SK-N-SH (cell line): Measurements from ENCODE around the gene OR6X1. TPM values are rescaled to one million over a fixed set of nuclear protein-coding genes. Genes with fewer than 3 reads are reported as not detected.
"Not testable (repeated sequence)": the region's sequence is repeated elsewhere in the genome, so short reads cannot be mapped to it uniquely, and the experiment has no call there.

Source experiments
- CTCF ChIA-PET: fragments of 300-600, 350-600 bp; formaldehyde crosslinking; extraction: SDS; loops from one replicate; lab custom pipeline; 2021; lab: Yijun Ruan, JAX
- POLR2A ChIA-PET: fragments of 350-600 bp; sonication (Branson Sonifier 250); formaldehyde crosslinking; extraction: SDS; loops from one replicate; lab custom pipeline; 2020; ENCODE audit warnings: antibody characterized with exemption, inconsistent platforms; lab: Yijun Ruan, JAX
- DNase-seq: peaks from one replicate; pipeline ENCODE4 v3.0.0; 2012
- H2AFZ ChIP-seq: fragments of 200-600 bp; sonication (generic); 2 replicates; pipeline ENCODE4 v1.8.1; 2016; ENCODE audit warnings: antibody characterized with exemption, mild to moderate bottlenecking, low read depth
- H3F3A ChIP-seq: fragments of 200-600 bp; sonication (generic); replicated peaks from 2 replicates; pipeline ENCODE3; 2016; ENCODE audit warnings: antibody characterized with exemption, mild to moderate bottlenecking; ENCODE audit not compliant: insufficient read depth
- H3K27ac ChIP-seq, 2 experiments: fragments of 200-500 bp in 1 of 2; fragments of 200-600 bp in 1 of 2; sonication (Bioruptor generic) in 1 of 2; sonication (generic), shearing (Covaris generic) in 1 of 2; 2 replicates each; pipeline versions ENCODE4 v1.5.1 to v1.6.1; 2014 to 2016; ENCODE audit warnings: low read depth in 2 of 2, inconsistent platforms in 1 of 2, low read length in 1 of 2, mild to moderate bottlenecking in 1 of 2, mixed read lengths in 1 of 2
- H3K27me3 ChIP-seq: fragments of 200-600 bp; sonication (generic), shearing (Covaris generic); 2 replicates; pipeline ENCODE4 v1.6.1; 2016; ENCODE audit warnings: mixed run types; ENCODE audit not compliant: insufficient read depth
- H3K36me3 ChIP-seq, 2 experiments: fragments of 200-500 bp in 1 of 2; fragments of 200-600 bp in 1 of 2; sonication (Bioruptor generic) in 1 of 2; sonication (generic) in 1 of 2; replicated peaks in 1 of 2; 2 replicates each; pipeline versions ENCODE3 to v1.5.1; 2014 to 2016; ENCODE audit warnings: low read length in 1 of 2, mild to moderate bottlenecking in 1 of 2; ENCODE audit not compliant: insufficient read depth in 2 of 2, control insufficient read depth in 1 of 2
- H3K4me1 ChIP-seq, 2 experiments: fragments of 200-500 bp in 1 of 2; fragments of 200-600 bp in 1 of 2; sonication (Bioruptor generic) in 1 of 2; sonication (generic), shearing (Covaris generic) in 1 of 2; 2 replicates each; pipeline versions ENCODE4 v1.5.1 to v1.6.1; 2014 to 2016; ENCODE audit warnings: low read depth in 1 of 2, low read length in 1 of 2, mixed run types in 1 of 2; ENCODE audit not compliant: insufficient read depth in 2 of 2, control insufficient read depth in 1 of 2
- H3K4me2 ChIP-seq: fragments of 200-600 bp; sonication (generic), shearing (Covaris generic); 2 replicates; pipeline ENCODE4 v1.6.1; 2017; ENCODE audit warnings: mixed run types
- H3K4me3 ChIP-seq, 2 experiments: fragments of 200-500 bp in 1 of 2; fragments of 200-600 bp in 1 of 2; sonication (Bioruptor generic) in 1 of 2; sonication (generic), shearing (Covaris generic) in 1 of 2; 2 replicates each; pipeline versions ENCODE4 v1.5.1 to v1.8.1; 2014 to 2016; ENCODE audit warnings: low read depth in 2 of 2, inconsistent platforms in 1 of 2, low read length in 1 of 2, mild to moderate bottlenecking in 1 of 2, mixed read lengths in 1 of 2, moderate library complexity in 1 of 2
- H3K79me2 ChIP-seq: fragments of 200-600 bp; sonication (generic); 2 replicates; pipeline ENCODE4 v1.8.1; 2017; ENCODE audit warnings: mild to moderate bottlenecking; ENCODE audit not compliant: insufficient read depth
- H3K9ac ChIP-seq: fragments of 200-600 bp; sonication (generic); 2 replicates; pipeline ENCODE4 v1.6.1; 2017; ENCODE audit warnings: mixed run types
- H3K9me2 ChIP-seq: fragments of 200-600 bp; sonication (generic); 2 replicates; pipeline ENCODE4 v1.6.1; 2017; ENCODE audit warnings: mixed run types
- H3K9me3 ChIP-seq: fragments of 200-600 bp; sonication (generic); 2 replicates; pipeline ENCODE4 v1.6.1; 2017; ENCODE audit warnings: mixed run types, mild to moderate bottlenecking, moderate library complexity
- H4K20me1 ChIP-seq: fragments of 200-600 bp; sonication (generic); 2 replicates; pipeline ENCODE4 v1.6.1; 2017; ENCODE audit warnings: mild to moderate bottlenecking, mixed run types; ENCODE audit not compliant: insufficient read depth
- EP300 ChIP-seq, 2 experiments: IDR thresholded peaks; 2 replicates each; pipeline versions ENCODE4 v1.4.0 to v1.6.1; 2012; ENCODE audit warnings: borderline replicate concordance in 1 of 2, low read depth in 1 of 2, low read length in 1 of 2
- FOXJ3 ChIP-seq: sonication (generic); formaldehyde crosslinking; IDR thresholded peaks from 2 replicates; pipeline ENCODE4 v1.5.1; 2020; ENCODE audit warnings: mild to moderate bottlenecking, missing genetic modification reagents
- GATA2 ChIP-seq: sonication (generic); formaldehyde crosslinking; IDR thresholded peaks from 2 replicates; pipeline ENCODE4 v1.5.0; 2020; ENCODE audit warnings: mild to moderate bottlenecking, missing genetic modification reagents
- JUND ChIP-seq: IDR thresholded peaks from 2 replicates; pipeline ENCODE4 v1.4.0; 2012
- MXI1 ChIP-seq: IDR thresholded peaks from 2 replicates; pipeline ENCODE4 v1.6.1; 2012; ENCODE audit warnings: mild to moderate bottlenecking, low read depth, low read length, improper control_type of control experiment
- SIN3A ChIP-seq: IDR thresholded peaks from 2 replicates; pipeline ENCODE4 v1.6.1; 2012; ENCODE audit warnings: low read depth, mild to moderate bottlenecking, low read length, moderate library complexity, borderline replicate concordance
- WGBS: methylation state at CpG from one replicate; pipeline ENCODE4 v1.1.6; 2017; ENCODE audit warnings: low lambda C conversion rate; 5-methylcytosine and 5-hydroxymethylcytosine counted together
- polyA plus RNA-seq, 3 experiments: library from polyadenylated mRNA; depleted of rRNA; stranded (reverse); fragments of >200 nt; gene quantifications; 2 replicates each; pipeline ENCODE4 v1.2.3, GENCODE V29; 2012
- TF ChIP-seq, protein P1 (sequence below): fragments of 200-600 bp; sonication (generic); IDR thresholded peaks from 2 replicates; pipeline ENCODE4 v1.6.1; 2017; ENCODE audit warnings: antibody characterized with exemption, mild to moderate bottlenecking, moderate library complexity
- TF ChIP-seq, protein P2 (sequence below): fragments of 150-350 bp; IDR thresholded peaks from 2 replicates; pipeline ENCODE4 v1.6.1; 2016; ENCODE audit warnings: mild to moderate bottlenecking, low read depth, low read length
- TF ChIP-seq, protein P3 (sequence below): fragments of 150-350 bp; IDR thresholded peaks from 2 replicates; pipeline ENCODE4 v1.6.1; 2017; ENCODE audit warnings: antibody characterized with exemption, low read length, low read depth, borderline replicate concordance
- TF ChIP-seq, protein P4 (sequence below): IDR thresholded peaks from 2 replicates; pipeline ENCODE4; 2012
- TF ChIP-seq, protein P5 (sequence below): IDR thresholded peaks from 2 replicates; pipeline ENCODE4 v1.4.0; 2012; ENCODE audit warnings: low read depth
- TF ChIP-seq, protein P6 (sequence below): IDR thresholded peaks from 2 replicates; pipeline ENCODE4 v1.4.0; 2012; ENCODE audit warnings: low read depth, borderline replicate concordance

The OR6X1 gene
- polyA plus RNA-seq, 1 of the 3 experiments (the other 2 are of a cell fraction), result not detected

DNA sequence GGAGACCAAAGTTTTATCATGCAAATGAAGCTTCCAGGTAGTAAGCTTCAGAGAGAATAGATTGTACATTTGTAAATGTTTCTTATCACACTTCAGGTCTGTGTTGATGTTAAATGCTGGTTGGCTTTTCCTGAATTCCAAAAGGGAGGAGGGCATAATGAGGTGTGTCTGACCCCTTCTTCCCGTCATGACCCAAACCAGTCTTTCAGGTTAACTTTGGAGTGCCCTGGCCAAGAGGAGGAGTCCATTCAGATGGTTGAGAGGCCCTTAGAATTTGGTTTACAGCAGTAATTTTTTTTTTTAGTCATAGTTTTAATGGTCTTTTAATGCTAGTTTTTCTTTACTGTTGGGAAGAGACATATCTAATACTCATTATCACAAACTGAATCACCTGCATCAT is 2.5 kb downstream of the OR6X1 start:
- Histone ChIP-seq H3K36me3 (no peaks in the 10 kb centered on the region), H3K4me2 (no peak overlapping the region)
- DNase-seq, result no peak
- TF ChIP-seq, protein P1, sequence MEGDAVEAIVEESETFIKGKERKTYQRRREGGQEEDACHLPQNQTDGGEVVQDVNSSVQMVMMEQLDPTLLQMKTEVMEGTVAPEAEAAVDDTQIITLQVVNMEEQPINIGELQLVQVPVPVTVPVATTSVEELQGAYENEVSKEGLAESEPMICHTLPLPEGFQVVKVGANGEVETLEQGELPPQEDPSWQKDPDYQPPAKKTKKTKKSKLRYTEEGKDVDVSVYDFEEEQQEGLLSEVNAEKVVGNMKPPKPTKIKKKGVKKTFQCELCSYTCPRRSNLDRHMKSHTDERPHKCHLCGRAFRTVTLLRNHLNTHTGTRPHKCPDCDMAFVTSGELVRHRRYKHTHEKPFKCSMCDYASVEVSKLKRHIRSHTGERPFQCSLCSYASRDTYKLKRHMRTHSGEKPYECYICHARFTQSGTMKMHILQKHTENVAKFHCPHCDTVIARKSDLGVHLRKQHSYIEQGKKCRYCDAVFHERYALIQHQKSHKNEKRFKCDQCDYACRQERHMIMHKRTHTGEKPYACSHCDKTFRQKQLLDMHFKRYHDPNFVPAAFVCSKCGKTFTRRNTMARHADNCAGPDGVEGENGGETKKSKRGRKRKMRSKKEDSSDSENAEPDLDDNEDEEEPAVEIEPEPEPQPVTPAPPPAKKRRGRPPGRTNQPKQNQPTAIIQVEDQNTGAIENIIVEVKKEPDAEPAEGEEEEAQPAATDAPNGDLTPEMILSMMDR, result no peak
- TF ChIP-seq GATA2 (CRISPR knock-in tag) (no peak), MXI1 (no peak), SIN3A (no peak), FOXJ3 (CRISPR knock-in tag) (no peak), JUND (no peak), EP300 (IDR thresholded peaks at IDR 0.05; ENCODE audit: borderline replicate concordance in 1 of 2, low read depth in 1 of 2, low read length in 1 of 2) (no peak)
- TF ChIP-seq, protein P2, sequence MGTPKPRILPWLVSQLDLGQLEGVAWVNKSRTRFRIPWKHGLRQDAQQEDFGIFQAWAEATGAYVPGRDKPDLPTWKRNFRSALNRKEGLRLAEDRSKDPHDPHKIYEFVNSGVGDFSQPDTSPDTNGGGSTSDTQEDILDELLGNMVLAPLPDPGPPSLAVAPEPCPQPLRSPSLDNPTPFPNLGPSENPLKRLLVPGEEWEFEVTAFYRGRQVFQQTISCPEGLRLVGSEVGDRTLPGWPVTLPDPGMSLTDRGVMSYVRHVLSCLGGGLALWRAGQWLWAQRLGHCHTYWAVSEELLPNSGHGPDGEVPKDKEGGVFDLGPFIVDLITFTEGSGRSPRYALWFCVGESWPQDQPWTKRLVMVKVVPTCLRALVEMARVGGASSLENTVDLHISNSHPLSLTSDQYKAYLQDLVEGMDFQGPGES, result no peak
- TF ChIP-seq, protein P3, sequence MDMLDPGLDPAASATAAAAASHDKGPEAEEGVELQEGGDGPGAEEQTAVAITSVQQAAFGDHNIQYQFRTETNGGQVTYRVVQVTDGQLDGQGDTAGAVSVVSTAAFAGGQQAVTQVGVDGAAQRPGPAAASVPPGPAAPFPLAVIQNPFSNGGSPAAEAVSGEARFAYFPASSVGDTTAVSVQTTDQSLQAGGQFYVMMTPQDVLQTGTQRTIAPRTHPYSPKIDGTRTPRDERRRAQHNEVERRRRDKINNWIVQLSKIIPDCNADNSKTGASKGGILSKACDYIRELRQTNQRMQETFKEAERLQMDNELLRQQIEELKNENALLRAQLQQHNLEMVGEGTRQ, result no peak
- TF ChIP-seq, protein P4, sequence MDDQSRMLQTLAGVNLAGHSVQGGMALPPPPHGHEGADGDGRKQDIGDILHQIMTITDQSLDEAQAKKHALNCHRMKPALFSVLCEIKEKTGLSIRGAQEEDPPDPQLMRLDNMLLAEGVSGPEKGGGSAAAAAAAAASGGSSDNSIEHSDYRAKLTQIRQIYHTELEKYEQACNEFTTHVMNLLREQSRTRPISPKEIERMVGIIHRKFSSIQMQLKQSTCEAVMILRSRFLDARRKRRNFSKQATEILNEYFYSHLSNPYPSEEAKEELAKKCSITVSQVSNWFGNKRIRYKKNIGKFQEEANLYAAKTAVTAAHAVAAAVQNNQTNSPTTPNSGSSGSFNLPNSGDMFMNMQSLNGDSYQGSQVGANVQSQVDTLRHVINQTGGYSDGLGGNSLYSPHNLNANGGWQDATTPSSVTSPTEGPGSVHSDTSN, result no peak
- TF ChIP-seq, protein P5, sequence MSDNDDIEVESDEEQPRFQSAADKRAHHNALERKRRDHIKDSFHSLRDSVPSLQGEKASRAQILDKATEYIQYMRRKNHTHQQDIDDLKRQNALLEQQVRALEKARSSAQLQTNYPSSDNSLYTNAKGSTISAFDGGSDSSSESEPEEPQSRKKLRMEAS, result no peak
- TF ChIP-seq, protein P6, sequence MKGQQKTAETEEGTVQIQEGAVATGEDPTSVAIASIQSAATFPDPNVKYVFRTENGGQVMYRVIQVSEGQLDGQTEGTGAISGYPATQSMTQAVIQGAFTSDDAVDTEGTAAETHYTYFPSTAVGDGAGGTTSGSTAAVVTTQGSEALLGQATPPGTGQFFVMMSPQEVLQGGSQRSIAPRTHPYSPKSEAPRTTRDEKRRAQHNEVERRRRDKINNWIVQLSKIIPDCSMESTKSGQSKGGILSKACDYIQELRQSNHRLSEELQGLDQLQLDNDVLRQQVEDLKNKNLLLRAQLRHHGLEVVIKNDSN, result no peak
- TF ChIP-seq, all 33 proteins: peak for 0
- CTCF ChIA-PET, result no interaction called here
- WGBS, result 7% methylated on average over 1 of the region's 1 CpG
- H2AFZ ChIP-seq, result no peak overlapping the region
- H3K27ac ChIP-seq, result no peak overlapping the region
- H3K79me2 ChIP-seq, result no peaks in the 10 kb centered on the region
- POLR2A ChIA-PET, result no interaction called here
- no peak overlapping the region for H3K9ac ChIP-seq
- H3K27me3 ChIP-seq, result peaks cover 5% of the 10 kb centered on the region; the same call in 1 of the 2 replicates
- H3K4me1 ChIP-seq, result no peaks in the 10 kb centered on the region
- no peak overlapping the region for H3K4me3 ChIP-seq
- no peaks in the 10 kb centered on the region for H3K9me2 ChIP-seq
- H3K9me3 ChIP-seq, result no peaks in the 10 kb centered on the region
- no peaks in the 10 kb centered on the region for H4K20me1 ChIP-seq
- H3F3A ChIP-seq, result no peaks in the 10 kb centered on the region

DNA sequence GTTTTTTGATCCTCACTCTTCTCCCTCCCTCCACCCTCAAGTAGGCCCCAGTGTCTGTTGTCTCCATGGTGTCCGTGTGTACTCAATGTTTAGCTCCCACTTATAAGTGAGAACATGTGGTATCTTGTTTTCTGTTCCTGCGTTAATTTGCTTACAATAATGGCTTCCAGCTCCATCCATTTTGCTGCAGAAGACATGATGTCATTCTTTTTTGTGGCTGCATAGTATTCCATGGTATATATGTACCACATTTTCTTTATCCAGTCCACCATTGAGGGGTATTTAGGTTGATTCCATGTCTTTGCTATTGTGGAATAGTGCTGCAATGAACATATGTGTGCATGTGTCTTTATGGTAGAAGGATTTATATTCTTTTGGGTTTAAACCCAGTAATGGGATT is 6.0 kb downstream of the OR6X1 start:
- H3K27ac ChIP-seq, H3K4me2 ChIP-seq, CTCF ChIA-PET, H3K27me3 ChIP-seq, POLR2A ChIA-PET, H2AFZ ChIP-seq, H3K9me3 ChIP-seq, H3K9ac ChIP-seq, H3K4me1 ChIP-seq, H3K36me3 ChIP-seq, H3F3A ChIP-seq, H4K20me1 ChIP-seq, DNase-seq, H3K79me2 ChIP-seq, H3K4me3 ChIP-seq, H3K9me2 ChIP-seq: not testable (repeated sequence)
- 5% methylated on average over 2 of the region's 2 CpGs for WGBS
